Globus pallidus (tissue), 1 donor: ENCODE results near the gene PRKCH.
"Not testable (repeated sequence)": the region's sequence is repeated elsewhere in the genome, so short reads cannot be mapped to it uniquely, and the experiment has no call there.

Experiments
- DNase-seq: peaks from one replicate; pipeline ENCODE4 v3.0.0-alpha.2; 2015; ENCODE audit warnings: low spot score

Gene PRKCH

GRCh38 chr14:61460063-61460462 lies 138.7 kb downstream of the PRKCH start:
- DNase-seq: no peak

- no peak for DNase-seq
Observed at GRCh38 chr14:61460718-61461611, 139.6 kb downstream of the PRKCH start.

DNA sequence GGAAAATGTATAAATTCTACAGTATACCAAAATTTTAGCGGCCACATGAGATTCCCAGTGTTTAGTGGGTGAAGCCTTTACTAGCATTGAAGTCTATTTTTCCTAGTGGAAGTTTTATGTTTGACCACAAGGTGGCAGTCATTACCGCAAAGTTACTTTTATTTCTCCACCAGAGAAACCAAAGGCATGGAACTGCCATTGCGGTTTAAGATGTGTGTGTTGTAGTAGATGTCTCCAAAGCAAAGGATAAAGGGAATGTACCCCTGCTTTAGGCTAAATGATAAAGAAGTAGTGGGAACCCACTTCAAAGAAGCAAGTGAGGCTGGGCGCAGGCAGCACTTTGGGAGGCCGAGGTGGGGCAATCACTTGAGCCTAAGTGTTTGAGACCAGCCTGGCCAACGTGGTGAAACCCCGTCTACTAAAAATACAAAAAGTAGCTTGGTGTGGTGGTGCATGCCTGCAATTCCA lies 140.5 kb downstream of the PRKCH start:
- DNase-seq: peak; percentile 74

DNA sequence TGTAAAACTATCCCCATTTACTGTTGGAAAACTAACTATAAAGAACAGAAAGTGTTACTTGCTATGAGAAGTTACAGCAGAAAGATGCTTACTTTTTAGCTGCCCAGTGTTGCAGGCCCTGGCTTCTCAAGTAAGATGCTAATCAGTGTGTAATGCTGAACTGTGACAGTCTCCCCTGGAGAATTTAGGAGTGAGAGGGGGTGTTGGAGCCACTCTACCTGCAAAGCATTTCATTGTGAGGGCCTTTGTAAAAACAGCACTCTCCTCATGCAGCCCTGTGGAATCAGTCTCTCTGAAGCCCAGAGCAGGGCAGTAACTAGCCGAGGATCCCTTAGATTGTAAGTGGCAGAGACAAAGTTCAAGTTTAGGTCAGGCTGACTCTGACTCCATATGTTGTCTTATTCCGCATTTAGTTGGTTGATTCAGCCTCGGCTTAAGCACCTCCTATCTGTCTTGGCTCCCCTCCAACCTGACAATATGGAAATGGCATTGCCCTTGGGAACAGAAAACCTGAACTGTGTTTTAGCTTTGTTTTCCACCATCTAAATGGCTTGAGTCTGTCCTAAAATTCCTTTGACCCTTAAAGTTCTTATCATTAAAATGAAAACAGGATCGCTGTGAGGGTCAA lies 141.3 kb downstream of the PRKCH start:
- DNase-seq: no peak

DNA sequence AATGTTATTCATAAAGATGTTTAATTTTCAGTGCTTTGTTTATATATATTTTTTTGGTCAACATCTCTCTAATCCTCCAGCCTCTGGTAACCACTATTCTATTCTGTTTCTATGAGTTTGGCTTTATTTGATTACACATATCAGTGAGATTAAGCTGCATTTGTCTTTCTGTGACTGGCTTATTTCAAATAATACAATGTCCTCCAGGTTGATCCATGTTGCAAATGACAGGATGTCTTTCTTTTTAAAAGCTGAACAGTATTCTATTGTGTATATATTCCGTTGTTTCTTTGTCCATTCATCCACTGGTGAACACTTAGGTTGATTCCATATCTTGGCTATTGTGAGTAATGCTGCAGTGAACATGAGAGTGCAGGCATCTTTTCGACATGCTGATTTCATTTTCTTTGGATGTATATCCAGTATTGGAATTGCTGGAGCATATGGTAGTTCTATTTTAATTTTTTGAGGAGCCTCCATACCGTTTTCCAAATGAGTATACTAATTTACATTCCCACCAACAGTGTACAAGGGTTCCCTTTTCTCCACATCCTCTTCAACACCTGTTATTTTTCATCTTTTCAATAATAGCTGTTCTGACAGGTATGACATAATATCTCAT lies 142.4 kb downstream of the PRKCH start:
- no peak for DNase-seq

DNA sequence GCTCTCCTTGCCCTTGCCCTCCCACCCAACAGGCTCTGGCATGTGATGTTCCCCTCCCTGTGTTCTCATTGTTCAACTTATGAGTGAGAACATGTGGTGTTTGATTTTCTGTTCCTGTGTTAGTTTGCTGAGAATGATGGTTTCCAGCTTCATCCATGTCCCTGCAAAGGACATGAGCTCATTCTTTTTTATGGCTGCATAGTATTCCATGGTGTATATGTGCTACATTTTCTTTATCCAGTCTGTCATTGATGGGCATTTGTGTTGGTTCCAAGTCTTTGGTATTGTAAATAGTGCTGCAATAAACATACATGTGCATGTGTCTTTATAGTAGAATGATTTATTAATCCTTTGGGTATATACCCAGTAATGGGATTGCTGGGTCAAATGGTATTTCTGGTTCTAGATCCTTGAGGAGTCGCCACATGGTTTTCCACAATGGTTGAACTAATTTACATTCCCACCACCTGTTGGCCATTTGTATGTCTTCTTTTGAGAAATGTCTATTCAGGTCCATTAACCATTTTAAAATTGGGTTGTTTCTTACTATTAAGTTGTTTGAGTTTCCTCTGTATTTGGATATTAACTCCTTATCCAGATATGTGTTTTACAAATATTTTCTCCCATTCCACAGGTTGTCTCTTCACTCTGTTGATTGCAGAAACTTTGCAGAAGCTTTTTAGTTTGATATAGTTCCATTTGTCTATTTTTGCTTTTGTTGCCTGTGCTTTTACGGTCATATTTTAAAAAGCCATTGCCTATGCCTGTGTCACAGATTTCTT lies 143.4 kb downstream of the PRKCH start:
- DNase-seq: not testable (repeated sequence)

GRCh38 chr14:61466249-61466904 lies 145.0 kb downstream of the PRKCH start:
- DNase-seq: no peak

GRCh38 chr14:61466905-61467280 lies 145.5 kb downstream of the PRKCH start:
- no peak for DNase-seq

DNA sequence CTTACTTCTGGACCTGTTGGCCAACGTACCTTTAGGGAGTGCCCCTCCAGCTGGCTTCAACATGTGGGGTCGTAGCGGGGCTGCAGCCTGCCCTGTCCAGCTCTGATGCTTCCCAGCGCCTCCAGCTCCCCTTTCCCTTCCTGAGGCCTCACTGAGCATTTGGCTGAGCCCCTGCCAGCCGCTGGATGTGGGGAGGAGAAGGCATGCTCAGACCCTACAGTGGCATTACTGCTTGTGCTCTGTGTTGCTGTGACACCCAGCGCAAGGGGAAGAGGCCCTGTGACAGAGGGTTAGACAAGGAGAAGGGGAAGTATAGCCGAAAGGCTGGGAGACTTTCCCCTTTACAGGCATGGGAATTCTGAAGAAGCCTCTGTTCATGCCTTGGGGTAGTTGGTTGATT lies 145.9 kb downstream of the PRKCH start:
- no peak for DNase-seq

DNA sequence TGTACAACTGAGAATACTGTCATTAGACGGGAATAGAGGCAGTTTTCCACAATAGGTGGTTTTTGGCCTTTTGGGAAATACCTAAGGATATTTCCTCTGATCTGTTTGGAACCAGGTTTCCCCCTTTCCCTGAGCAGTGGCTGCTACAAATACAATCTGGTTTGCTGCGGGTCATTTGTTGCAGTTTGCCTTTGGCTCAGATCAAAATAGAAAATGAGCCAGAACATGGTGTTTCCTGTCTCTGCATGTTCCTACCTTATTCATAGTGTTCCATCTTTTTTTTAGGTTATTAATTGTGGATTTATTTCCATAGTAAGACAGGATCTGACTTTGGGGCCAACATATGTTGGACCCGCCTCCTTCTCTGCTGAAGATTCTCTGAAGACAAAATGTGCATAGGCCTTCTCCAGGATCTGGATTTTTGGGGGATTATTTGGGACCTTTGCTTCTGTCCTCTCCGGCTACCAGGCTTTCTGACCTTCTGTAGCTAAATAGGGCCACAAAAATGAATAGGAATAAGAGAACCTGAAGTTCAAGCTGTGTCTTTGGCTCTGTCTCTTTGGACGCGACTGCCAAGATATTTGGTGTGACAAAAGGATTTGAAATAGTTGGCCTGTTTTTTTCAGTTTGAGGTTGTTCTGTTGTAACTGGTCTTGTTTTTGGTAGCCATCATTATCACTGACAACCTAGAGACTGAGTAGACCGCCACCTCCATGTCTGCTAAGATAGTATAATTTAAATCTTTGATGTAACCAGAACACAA lies 146.9 kb downstream of the PRKCH start:
- DNase-seq: no peak

- DNase-seq: no peak
Observed at GRCh38 chr14:61469781-61470180, 148.4 kb downstream of the PRKCH start.

DNA sequence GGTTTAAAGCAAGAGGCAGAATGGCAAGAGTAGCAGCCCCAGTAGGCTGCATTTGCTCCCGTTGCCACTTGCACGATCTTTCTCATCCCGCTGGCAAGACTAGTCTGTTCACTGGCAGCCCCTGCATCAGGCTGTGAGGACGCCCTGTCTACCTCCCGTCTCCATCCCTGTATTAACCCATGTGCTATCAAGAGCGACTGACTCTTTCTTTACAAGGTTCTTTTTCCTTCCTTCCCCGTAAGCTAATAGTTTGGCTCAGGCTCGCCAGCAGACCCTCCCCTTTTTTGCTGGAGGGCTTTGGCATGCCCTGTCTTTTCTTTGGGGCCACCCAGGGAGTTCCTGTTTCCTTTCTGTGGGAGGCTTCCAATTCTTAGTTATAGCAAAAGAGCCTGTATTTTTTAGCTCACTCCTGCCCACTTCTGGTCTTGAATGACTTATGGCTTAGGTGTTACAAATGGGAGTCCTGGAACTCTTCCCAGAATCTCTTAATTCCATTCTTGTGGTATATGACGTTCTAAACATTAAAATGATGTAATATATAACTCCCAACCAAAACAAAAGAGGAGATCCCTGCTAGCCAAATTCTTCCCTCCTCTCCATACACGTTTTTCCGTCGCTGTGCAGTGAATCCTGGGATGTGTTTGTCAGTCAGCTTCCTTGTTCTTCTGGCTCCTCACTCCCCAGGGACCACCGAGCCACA lies 149.0 kb downstream of the PRKCH start:
- DNase-seq: no peak

DNA sequence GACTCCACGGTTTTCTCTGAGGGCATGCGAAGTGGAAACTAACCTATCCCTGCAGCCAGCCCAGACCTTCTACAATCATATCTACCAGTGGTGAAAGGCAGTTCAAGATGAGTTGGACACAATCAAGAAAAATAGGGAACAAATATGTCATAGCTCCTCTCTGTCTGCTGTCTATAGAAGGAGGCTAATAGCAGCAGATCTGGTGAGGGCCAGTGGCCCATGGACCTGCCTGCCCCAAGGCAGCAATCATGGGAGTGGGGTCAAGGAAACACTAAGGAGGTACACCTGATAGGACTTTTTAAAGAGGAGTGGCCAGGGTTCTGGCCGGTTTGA lies 149.5 kb downstream of the PRKCH start:
- no peak for DNase-seq

GRCh38 chr14:61471297-61472005 lies 150.1 kb downstream of the PRKCH start:
- no peak for DNase-seq

GRCh38 chr14:61472011-61472672 lies 150.8 kb downstream of the PRKCH start:
- no peak for DNase-seq

- DNase-seq: no peak
Observed at GRCh38 chr14:61472801-61473376, 151.5 kb downstream of the PRKCH start.

DNA sequence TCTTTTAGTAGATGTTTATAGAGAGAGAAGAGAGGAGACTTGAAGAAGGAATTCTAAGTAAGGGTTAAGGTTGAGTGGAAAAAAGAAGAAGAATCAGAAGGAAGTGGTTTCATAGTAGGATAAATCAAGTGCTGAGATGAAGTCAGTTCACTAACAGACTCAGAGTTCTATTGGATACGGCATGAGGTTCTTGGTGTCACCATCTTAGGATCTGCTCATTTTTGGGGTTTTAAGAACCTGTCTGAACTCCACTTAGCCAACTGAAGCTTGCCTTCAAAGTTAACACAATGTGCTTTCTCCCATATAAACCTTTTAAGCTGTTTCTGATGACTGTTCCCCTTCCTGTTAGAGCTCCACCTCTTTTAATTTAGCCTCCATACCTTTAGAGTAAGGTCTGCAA lies 152.6 kb downstream of the PRKCH start:
- DNase-seq: no peak

- DNase-seq: no peak
Observed at GRCh38 chr14:61474701-61475100, 153.3 kb downstream of the PRKCH start.

GRCh38 chr14:61475316-61475715 lies 153.9 kb downstream of the PRKCH start:
- peak; percentile 63 for DNase-seq
